NCI-H345 treated with DMSO at 0.1 percent for 48 hours (cell line): ENCODE measurements around the gene UGT3A1.

Experiments
- DNase-seq: peaks from one replicate; lab custom pipeline; 2025; ENCODE audit not compliant: unreplicated experiment; lab: John Stamatoyannopoulos, UW

Gene UGT3A1

DNA sequence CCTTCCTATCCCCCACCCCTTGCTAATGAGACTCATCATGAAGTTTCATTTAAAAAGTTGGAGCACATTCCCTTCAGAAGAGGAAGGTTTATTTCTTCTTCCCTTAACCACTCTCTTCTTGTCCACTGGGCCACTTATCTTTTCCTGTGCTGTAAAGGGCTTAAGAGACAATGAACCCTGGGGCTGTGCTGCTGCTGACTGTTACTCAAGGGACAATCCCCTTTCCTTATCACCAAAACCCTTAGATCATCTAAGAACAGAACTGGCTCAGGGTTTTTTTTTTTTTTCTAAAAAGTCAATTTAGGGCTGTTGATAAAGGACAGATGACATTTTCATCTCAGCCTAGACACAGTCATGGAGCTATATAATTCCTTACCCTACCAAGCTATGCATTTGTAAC lies 82.4 kb downstream of the UGT3A1 start:
- DNase-seq, result no peak

GRCh38 chr5:35908228-35908627 lies 83.0 kb downstream of the UGT3A1 start:
- no peak for DNase-seq

DNA sequence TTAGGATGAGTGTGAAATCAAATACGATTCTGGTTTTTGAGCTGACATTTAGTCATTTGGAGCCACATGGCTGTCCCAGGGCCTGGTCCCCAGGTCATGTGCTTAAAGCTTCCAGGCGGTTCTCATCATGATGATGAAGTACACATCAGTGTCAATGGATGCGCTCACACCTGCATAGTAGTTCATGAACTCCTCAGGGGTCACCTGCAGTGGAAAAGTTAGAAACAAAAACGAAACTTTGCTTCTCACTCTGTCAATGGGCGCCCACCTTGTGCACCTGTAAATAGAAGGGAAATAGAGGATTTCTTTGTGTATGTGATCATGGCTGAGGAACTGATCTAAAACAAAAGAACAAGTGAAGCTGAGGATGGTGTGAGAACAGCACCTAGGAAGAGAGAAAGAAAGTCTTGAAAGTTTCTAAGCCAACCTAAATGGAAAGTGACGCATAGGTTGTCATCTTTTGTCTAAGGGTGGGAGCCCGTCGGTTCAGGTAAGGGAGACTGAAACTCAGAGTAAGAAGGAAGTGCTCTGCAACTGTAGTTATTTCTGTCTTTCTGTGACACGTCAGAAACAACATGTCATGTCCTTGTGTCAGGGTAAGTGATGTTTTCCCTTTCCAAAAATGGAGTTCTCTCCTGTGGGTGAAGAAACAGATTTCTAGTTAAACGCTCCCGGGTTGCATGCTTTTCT lies 86.6 kb downstream of the UGT3A1 start:
- no peak for DNase-seq

GRCh38 chr5:35903631-35904203 lies 87.5 kb downstream of the UGT3A1 start:
- no peak for DNase-seq

DNA sequence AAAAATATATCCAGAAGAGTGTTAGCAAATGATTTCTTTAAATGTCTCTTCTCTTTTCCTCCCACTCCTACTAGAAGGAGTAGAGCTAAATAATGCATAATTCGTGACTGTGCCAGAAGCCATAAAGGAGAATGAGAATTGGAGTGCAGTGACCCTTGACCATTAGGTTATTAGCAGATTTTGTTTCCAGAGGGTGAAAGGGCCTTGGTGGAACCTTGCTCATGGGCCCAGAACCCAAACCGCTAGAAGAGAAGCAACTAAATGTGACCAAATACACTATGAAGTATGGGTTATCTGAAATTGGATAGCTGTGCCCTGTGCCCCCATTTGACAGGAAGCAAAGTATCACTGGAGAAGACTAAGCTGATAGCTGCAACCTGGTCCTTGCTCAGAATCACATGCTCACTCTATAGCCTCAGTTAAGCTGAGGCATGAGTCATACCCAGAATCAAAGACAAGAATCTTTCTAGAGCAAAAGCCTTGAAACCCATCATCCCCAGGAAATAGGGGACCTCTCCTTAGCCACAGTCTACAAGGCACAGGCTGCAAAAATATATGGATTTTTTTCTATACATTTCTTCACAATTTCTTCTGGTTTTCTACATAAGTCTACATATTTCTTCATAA lies 89.0 kb downstream of the UGT3A1 start:
- DNase-seq, result no peak
